Stomach (tissue), 19 donors: ENCODE measurements around the gene CHN2. TPM values are rescaled to one million over a fixed set of nuclear protein-coding genes. Genes with fewer than 3 reads are reported as not detected.

Experiments
- DNase-seq, 2 donors: peaks; one replicate each; pipeline versions ENCODE4 v3.0.0 to v3.0.0-alpha.2; 2013 to 2019
- H3K27ac ChIP-seq, 5 donors: fragments of 200-600 bp in 4 of 5; sonication (generic) in 4 of 5; one replicate each; pipeline ENCODE4 v1.5.1; 2013 to 2019; ENCODE audit warnings: mild to moderate bottlenecking in 1 of 5, moderate library complexity in 1 of 5
- H3K27me3 ChIP-seq, 3 donors: fragments of 200-600 bp; sonication (generic); one replicate each; pipeline ENCODE4 v1.5.1; 2017 to 2019; ENCODE audit warnings: mixed run types in 1 of 3
- H3K36me3 ChIP-seq, 4 donors: fragments of 200-600 bp; sonication (generic); 1 replicate in 3 of 4; 2 replicates in 1 of 4; pipeline ENCODE4 v1.5.1; 2016 to 2019
- H3K4me1 ChIP-seq, 4 donors: fragments of 200-600 bp; sonication (generic); one replicate each; pipeline ENCODE4 v1.5.1; 2016 to 2019
- H3K4me3 ChIP-seq, 4 donors: fragments of 200-600 bp; sonication (generic) in 3 of 4; one replicate each; pipeline ENCODE4 v1.5.1; 2016 to 2019; ENCODE audit warnings: mild to moderate bottlenecking in 1 of 4
- H3K9me3 ChIP-seq, 4 donors: fragments of 200-600 bp; sonication (generic); one replicate each; pipeline ENCODE4 v1.5.1; 2016 to 2019
- EP300 ChIP-seq: sonication (generic); formaldehyde crosslinking; IDR thresholded peaks from one replicate; pipeline ENCODE4 v1.6.1; 2017; ENCODE audit warnings: antibody characterized with exemption
- POLR2A ChIP-seq, 4 donors: fragments of 450-650 bp; IDR thresholded peaks; one replicate each; pipeline ENCODE4 v1.6.1; 2016; ENCODE audit warnings: antibody characterized with exemption in 4 of 4, control low read depth in 2 of 4, mild to moderate bottlenecking in 1 of 4, moderate library complexity in 1 of 4
- POLR2AphosphoS5 ChIP-seq, 3 donors: sonication (generic); formaldehyde crosslinking; IDR thresholded peaks; one replicate each; pipeline ENCODE4 v1.6.1; 2016; ENCODE audit warnings: antibody characterized with exemption in 3 of 3
- WGBS, 5 donors: extraction: QIAGEN DNeasy Blood & Tissue Kit in 3 of 5; methylation state at CpG; one replicate each; pipeline versions ENCODE4 v1.1.5 to v1.1.7; 2013 to 2018; 5-methylcytosine and 5-hydroxymethylcytosine counted together
- intact Hi-C: fragments of 100-400 bp; cut with DNase I; formaldehyde crosslinking; loops from one replicate; pipeline ENCODE4 v1.15.1; 2023; ENCODE audit warnings: low total_unique reads
- long read RNA-seq, 10 donors: transcript quantifications; one replicate each; lab custom pipeline, GENCODE V29; 2026
- polyA plus RNA-seq, 3 donors: library from polyadenylated mRNA; stranded (reverse); fragments of 200-250 nt; gene quantifications; one replicate each; pipeline ENCODE4 v1.2.3, GENCODE V29; 2013
- total RNA-seq, 5 donors: library from RNA; depleted of rRNA; stranded (reverse); fragments of >200 nt; gene quantifications; one replicate each; pipeline versions ENCODE4 v1.1.0 to v1.2.3, GENCODE V29; 2014 to 2016
- TF ChIP-seq, protein P1 (sequence below), 7 experiments: fragments of 450-650 bp in 4 of 7; fragments of 200-600 bp in 3 of 7; sonication (generic) in 3 of 7; IDR thresholded peaks; one replicate each; pipeline ENCODE4 v1.5.1; 2016 to 2019; ENCODE audit warnings: antibody characterized with exemption in 7 of 7, control low read depth in 2 of 7, mild to moderate bottlenecking in 1 of 7
- donor health status: healthy with polysubstance abuse.
- donor health status: Bipolar disorder and iron deficiency.
- donor health status: healthy.

The CHN2 gene
- total RNA-seq (10 to 100 TPM; 12.5 to 47.8 (median 23.2) TPM), polyA plus RNA-seq (1 to 10 TPM; 2.4 to 7.8 (median 5.2) TPM)
- long read RNA-seq, donor 1, partial matches to known transcripts: 0 of 1 reads
- long read RNA-seq, donor 1, other reads (novel, unspliced or antisense): 0 of 1 reads
- long read RNA-seq, donor 2, partial matches to known transcripts: 0 of 3 reads
- long read RNA-seq, donor 2, other reads (novel, unspliced or antisense): 0 of 3 reads
- long read RNA-seq, donor 3: 0 reads
- long read RNA-seq, donor 4, partial matches to known transcripts: 0 of 1 reads
- long read RNA-seq, donor 4, other reads (novel, unspliced or antisense): 0 of 1 reads
- long read RNA-seq, donor 5: 0 reads
- long read RNA-seq, donor 6, partial matches to known transcripts: 0 of 4 reads
- long read RNA-seq, donor 6, other reads (novel, unspliced or antisense): 0 of 4 reads
- long read RNA-seq, donor 7, partial matches to known transcripts: 0 of 3 reads
- long read RNA-seq, donor 7, other reads (novel, unspliced or antisense): 0 of 3 reads
- long read RNA-seq, donor 8: 0 reads
- long read RNA-seq, donor 9, partial matches to known transcripts: 0 of 1 reads
- long read RNA-seq, donor 9, other reads (novel, unspliced or antisense): 0 of 1 reads
- long read RNA-seq, donor 10, partial matches to known transcripts: 0 of 4 reads
- long read RNA-seq, donor 10, other reads (novel, unspliced or antisense): 0 of 4 reads

DNA sequence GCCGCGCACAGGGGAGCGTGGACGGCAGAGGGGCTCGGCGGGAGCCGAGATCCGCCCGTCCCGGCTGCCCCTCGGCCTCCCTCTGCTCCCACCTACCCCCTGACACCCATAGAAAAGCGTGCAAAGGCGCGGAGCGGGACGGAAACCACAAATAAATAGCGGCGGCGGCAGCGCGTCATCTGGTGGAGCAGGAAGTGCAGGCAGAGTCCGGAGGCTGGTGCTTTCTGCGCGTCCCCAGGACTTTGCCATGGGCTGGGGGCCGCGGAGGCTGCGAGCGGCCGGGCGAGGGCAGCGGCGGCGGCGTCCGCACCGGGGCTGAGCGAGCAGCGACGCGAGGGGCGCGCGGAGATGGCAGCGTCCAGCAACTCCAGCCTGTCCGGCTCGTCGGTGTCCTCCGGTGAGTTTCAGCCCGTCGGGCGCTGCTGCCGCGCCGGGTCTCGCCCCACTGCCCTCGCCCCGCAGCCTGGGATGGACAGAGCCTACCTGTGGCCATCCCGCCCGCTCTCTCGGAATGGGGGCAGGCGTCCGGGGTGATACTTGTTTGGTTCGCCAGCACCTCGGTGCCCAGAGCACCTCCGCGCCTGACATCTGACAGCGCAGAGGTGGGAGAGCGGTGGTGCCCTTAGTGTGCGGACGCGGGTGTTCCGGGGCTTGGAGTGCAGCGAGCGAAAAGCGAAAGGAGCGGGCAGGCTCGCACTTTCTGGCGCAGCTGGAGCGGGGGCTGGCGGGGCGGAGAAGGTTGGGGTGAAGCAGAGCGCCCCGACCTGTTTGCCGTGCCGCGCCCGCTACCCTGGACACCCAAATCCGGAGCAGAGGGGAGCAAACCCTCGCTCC, at the start of gene CHN2:
Gene CHN2 (plus strand): TSS at position 182 of the 834 bp plus-strand sequence.
- Histone ChIP-seq H3K4me1 (peaks cover 7 to 38% (median 32%) of the 10 kb centered on the region in 4 donors), H3K27ac (peak within 1 kb of the TSS; percentile 72 to 85 (median 84)), H3K9me3 (no peaks in the 10 kb centered on the region), H3K4me3 (peak within 1 kb of the TSS; percentile 63 to 90 (median 76)), H3K27me3 (peaks cover 0 to 41% (median 7%) of the 10 kb centered on the region in 3 donors), H3K36me3 (no peaks in the 10 kb centered on the region)
- TF ChIP-seq, protein P1, sequence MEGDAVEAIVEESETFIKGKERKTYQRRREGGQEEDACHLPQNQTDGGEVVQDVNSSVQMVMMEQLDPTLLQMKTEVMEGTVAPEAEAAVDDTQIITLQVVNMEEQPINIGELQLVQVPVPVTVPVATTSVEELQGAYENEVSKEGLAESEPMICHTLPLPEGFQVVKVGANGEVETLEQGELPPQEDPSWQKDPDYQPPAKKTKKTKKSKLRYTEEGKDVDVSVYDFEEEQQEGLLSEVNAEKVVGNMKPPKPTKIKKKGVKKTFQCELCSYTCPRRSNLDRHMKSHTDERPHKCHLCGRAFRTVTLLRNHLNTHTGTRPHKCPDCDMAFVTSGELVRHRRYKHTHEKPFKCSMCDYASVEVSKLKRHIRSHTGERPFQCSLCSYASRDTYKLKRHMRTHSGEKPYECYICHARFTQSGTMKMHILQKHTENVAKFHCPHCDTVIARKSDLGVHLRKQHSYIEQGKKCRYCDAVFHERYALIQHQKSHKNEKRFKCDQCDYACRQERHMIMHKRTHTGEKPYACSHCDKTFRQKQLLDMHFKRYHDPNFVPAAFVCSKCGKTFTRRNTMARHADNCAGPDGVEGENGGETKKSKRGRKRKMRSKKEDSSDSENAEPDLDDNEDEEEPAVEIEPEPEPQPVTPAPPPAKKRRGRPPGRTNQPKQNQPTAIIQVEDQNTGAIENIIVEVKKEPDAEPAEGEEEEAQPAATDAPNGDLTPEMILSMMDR (IDR thresholded peaks at IDR 0.05): peak in 1 of 7 experiments; percentile 3
- TF ChIP-seq POLR2AphosphoS5 (IDR thresholded peaks at IDR 0.05) (peak in 2 of 3 donors; percentile 45 to 57), POLR2A (IDR thresholded peaks at IDR 0.05) (no peak)
- peak; percentile 75 to 88 for DNase-seq
- 0 to 1% (median 0%) methylated on average over 19 to 89 of the region's 89 CpGs for WGBS, 5 donors
- intact Hi-C loops: no loop called here

DNA sequence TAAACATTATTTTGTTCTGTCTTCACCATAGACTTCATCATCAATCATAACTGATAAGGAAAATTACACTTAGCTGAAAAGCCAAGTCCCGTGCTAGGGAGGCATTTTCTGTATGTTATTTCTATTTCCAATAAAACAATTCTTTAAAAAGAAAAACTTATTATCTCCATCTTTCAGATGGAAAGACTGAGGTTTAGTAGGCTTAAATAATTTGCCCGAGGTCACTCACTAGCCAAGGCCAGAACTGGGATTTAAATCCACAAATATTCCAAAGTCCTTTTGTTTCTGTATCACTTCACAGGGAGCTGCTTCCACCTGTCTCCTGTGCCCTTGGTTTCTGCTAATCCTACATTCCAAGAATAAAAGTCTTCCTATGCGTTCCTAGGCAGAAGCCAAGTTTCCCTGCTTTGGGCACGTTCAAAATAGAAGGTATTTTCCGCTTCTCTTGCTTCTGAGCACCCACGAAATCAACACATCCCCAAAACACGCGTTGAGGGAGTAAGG, 49.0 kb upstream of the CHN2 start:
- 14 to 17% (median 15%) methylated on average over 8 of the region's 8 CpGs for WGBS, 5 donors
- no peak for DNase-seq
- Histone ChIP-seq H3K27ac (peak overlapping the region in 2 of 5 donors; percentile 40 to 41), H3K4me1 (peaks cover 11 to 26% (median 21%) of the 10 kb centered on the region in 4 donors), H3K9me3 (no peaks in the 10 kb centered on the region), H3K4me3 (peak overlapping the region; percentile 35 to 52 (median 47)), H3K27me3 (peaks cover 0 to 45% (median 12%) of the 10 kb centered on the region in 3 donors), H3K36me3 (no peaks in the 10 kb centered on the region)
- intact Hi-C loops: no loop called here
- TF ChIP-seq POLR2AphosphoS5 (IDR thresholded peaks at IDR 0.05) (no peak), EP300 (no peak), POLR2A (IDR thresholded peaks at IDR 0.05) (no peak)
- TF ChIP-seq, protein P1 (IDR thresholded peaks at IDR 0.05): no peak

GRCh38 chr7:29146057-29146706, 48.4 kb upstream of the CHN2 start, which contains the start of gene CPVL:
Gene CPVL, minus strand, starts transcription at chr7:29146537. Its CDS starts 25,476 bp downstream, at chr7:29121061.
- Histone ChIP-seq H3K4me3 (peak within 1 kb of the TSS; percentile 35 to 52 (median 47)), H3K9me3 (no peaks in the 10 kb centered on the region), H3K27ac (peak within 1 kb of the TSS in 3 of 5 donors; percentile 40 to 41 (median 40))

More at GRCh38 chr7:29146057-29146706, 48.4 kb upstream of the CHN2 start, which contains the start of gene CPVL:
- Histone ChIP-seq H3K27me3 (peaks cover 0 to 40% (median 12%) of the 10 kb centered on the region in 3 donors), H3K36me3 (no peaks in the 10 kb centered on the region), H3K4me1 (peaks cover 11 to 26% (median 21%) of the 10 kb centered on the region in 4 donors)
- DNase-seq: peak; percentile 28 to 66
- intact Hi-C loops: no loop called here
- 1 to 3% (median 2%) methylated on average over 15 to 42 of the region's 42 CpGs for WGBS, 5 donors
- TF ChIP-seq POLR2A (IDR thresholded peaks at IDR 0.05) (no peak), EP300 (no peak), POLR2AphosphoS5 (IDR thresholded peaks at IDR 0.05) (peak in 1 of 3 donors; percentile 14)
- TF ChIP-seq, protein P1 (IDR thresholded peaks at IDR 0.05): no peak
